Brain microvascular endothelial cell (primary cell): ENCODE results near the gene CDH4.

Experiments used
- DNase-seq: peaks from one replicate; pipeline ENCODE4 v3.0.0-alpha.2; 2020
- H3K27ac ChIP-seq: fragments of 250-450 bp; sonication (Bioruptor Pico); 2 replicates; pipeline ENCODE4 v1.5.1; 2020; ENCODE audit warnings: mild to moderate bottlenecking, moderate library complexity
- H3K27me3 ChIP-seq: fragments of 250-450 bp; sonication (Bioruptor Pico); replicated peaks from 2 replicates; pipeline ENCODE4 v1.5.1; 2020; ENCODE audit warnings: mild to moderate bottlenecking
- H3K36me3 ChIP-seq: fragments of 250-450 bp; sonication (Bioruptor Pico); replicated peaks from 2 replicates; pipeline ENCODE4 v1.5.1; 2020; ENCODE audit warnings: mild to moderate bottlenecking
- H3K4me3 ChIP-seq: 2 replicates; pipeline ENCODE4 v1.5.1; 2011; ENCODE audit warnings: low read depth, mild to moderate bottlenecking, control low read depth, low read length, moderate library complexity
- CTCF ChIP-seq: IDR thresholded peaks from 2 replicates; pipeline ENCODE4 v1.5.1; 2011; ENCODE audit warnings: low read depth, mild to moderate bottlenecking, moderate library complexity, low read length, control low read depth, inconsistent platforms; ENCODE audit errors: missing control alignments
- in situ Hi-C: cut with HindIII; loops from 2 replicates; pipeline ENCODE4 v1.10.0; 2017; ENCODE audit warnings: low sequenced_read_pairs, low pct_ligation_motif_present

The CDH4 gene

GRCh38 chr20:61701802-61702201, 449.7 kb downstream of the CDH4 start:
- Histone ChIP-seq H3K4me3 (no peak overlapping the region), H3K27me3 (no peaks in the 10 kb centered on the region), H3K36me3 (no peaks in the 10 kb centered on the region), H3K27ac (no peak overlapping the region)
- in situ Hi-C loops: no loop called here
- DNase-seq: no peak
- no peak for TF ChIP-seq CTCF

GRCh38 chr20:61702246-61702645, 450.2 kb downstream of the CDH4 start:
- H3K27me3 ChIP-seq: no peaks in the 10 kb centered on the region
- no peaks in the 10 kb centered on the region for H3K36me3 ChIP-seq
- TF ChIP-seq CTCF: no peak
- H3K4me3 ChIP-seq: no peak overlapping the region
- H3K27ac ChIP-seq: no peak overlapping the region
- in situ Hi-C loops: no loop called here
- no peak for DNase-seq

- no peaks in the 10 kb centered on the region for H3K27me3 ChIP-seq
- no peak overlapping the region for H3K4me3 ChIP-seq
- no peak for DNase-seq
- no peak for TF ChIP-seq CTCF
- no peaks in the 10 kb centered on the region for H3K36me3 ChIP-seq
- in situ Hi-C loops: no loop called here
- H3K27ac ChIP-seq: no peak overlapping the region
Measured at GRCh38 chr20:61704661-61705060, 452.6 kb downstream of the CDH4 start.

GRCh38 chr20:61705386-61706258, 453.6 kb downstream of the CDH4 start:
- no peak overlapping the region for H3K4me3 ChIP-seq
- TF ChIP-seq CTCF: no peak
- no peaks in the 10 kb centered on the region for H3K27me3 ChIP-seq
- DNase-seq: no peak
- in situ Hi-C loops: no loop called here
- H3K36me3 ChIP-seq: no peaks in the 10 kb centered on the region
- H3K27ac ChIP-seq: no peak overlapping the region

- no peak for DNase-seq
- no peak for TF ChIP-seq CTCF
- Histone ChIP-seq H3K36me3 (no peaks in the 10 kb centered on the region), H3K27me3 (no peaks in the 10 kb centered on the region), H3K4me3 (no peak overlapping the region), H3K27ac (no peak overlapping the region)
- in situ Hi-C loops: no loop called here
Measured at GRCh38 chr20:61706259-61706961, 454.3 kb downstream of the CDH4 start.

GRCh38 chr20:61708891-61709290, 456.8 kb downstream of the CDH4 start:
- in situ Hi-C loops: no loop called here
- Histone ChIP-seq H3K27me3 (no peaks in the 10 kb centered on the region), H3K4me3 (no peak overlapping the region), H3K27ac (no peak overlapping the region), H3K36me3 (no peaks in the 10 kb centered on the region)
- DNase-seq: no peak
- no peak for TF ChIP-seq CTCF
